Measurements from ENCODE around the gene RECK. TPM values are rescaled to one million over a fixed set of nuclear protein-coding genes. Genes with fewer than 3 reads are reported as not detected.

Gene RECK
- total RNA-seq, 1 experiment from 2014 or later: 11.7 TPM

- Histone ChIP-seq H3K27me3 (ENCODE audit: control insufficient read depth, insufficient read depth, low read length) (no peaks in the 10 kb centered on the region), H3K4me3 (ENCODE audit: insufficient read depth, low read depth, low read length) (no peak overlapping the region), H3K36me3 (replicated peaks; ENCODE audit: control insufficient read depth, insufficient read depth, low read length) (no peaks in the 10 kb centered on the region)
- DNase-seq: no peak
These were observed 1.7 kb upstream of the RECK start for GRCh38 chr9:36035006-36035405.

GRCh38 chr9:36036253-36036779 is 397 bp upstream of the RECK start:
- Histone ChIP-seq H3K4me3 (ENCODE audit: insufficient read depth, low read depth, low read length) (peak overlapping the region; percentile 44), H3K27me3 (ENCODE audit: control insufficient read depth, insufficient read depth, low read length) (no peaks in the 10 kb centered on the region), H3K36me3 (replicated peaks; ENCODE audit: control insufficient read depth, insufficient read depth, low read length) (no peaks in the 10 kb centered on the region)
- no peak for DNase-seq

- H3K36me3 ChIP-seq (replicated peaks; ENCODE audit: control insufficient read depth, insufficient read depth, low read length): no peaks in the 10 kb centered on the region
- no peak for DNase-seq
- no peaks in the 10 kb centered on the region for H3K27me3 ChIP-seq (ENCODE audit: control insufficient read depth, insufficient read depth, low read length)
- H3K4me3 ChIP-seq (ENCODE audit: insufficient read depth, low read depth, low read length): peak overlapping the region; percentile 85
These were observed 923 bp downstream of the RECK start for GRCh38 chr9:36037549-36038122.

- H3K27me3 ChIP-seq (ENCODE audit: control insufficient read depth, insufficient read depth, low read length): no peaks in the 10 kb centered on the region
- H3K4me3 ChIP-seq (ENCODE audit: insufficient read depth, low read depth, low read length): no peak overlapping the region
- no peak for DNase-seq
- H3K36me3 ChIP-seq (replicated peaks; ENCODE audit: control insufficient read depth, insufficient read depth, low read length): no peaks in the 10 kb centered on the region
These were observed 2.4 kb downstream of the RECK start for GRCh38 chr9:36039121-36039520.

GRCh38 chr9:36039696-36040095 is 3.0 kb downstream of the RECK start:
- H3K27me3 ChIP-seq (ENCODE audit: control insufficient read depth, insufficient read depth, low read length): no peaks in the 10 kb centered on the region
- H3K4me3 ChIP-seq (ENCODE audit: insufficient read depth, low read depth, low read length): no peak overlapping the region
- DNase-seq: no peak
- no peaks in the 10 kb centered on the region for H3K36me3 ChIP-seq (replicated peaks; ENCODE audit: control insufficient read depth, insufficient read depth, low read length)

GRCh38 chr9:36040271-36040925 is 3.7 kb downstream of the RECK start:
- DNase-seq: no peak
- H3K27me3 ChIP-seq (ENCODE audit: control insufficient read depth, insufficient read depth, low read length): no peaks in the 10 kb centered on the region
- H3K4me3 ChIP-seq (ENCODE audit: insufficient read depth, low read depth, low read length): no peak overlapping the region
- no peaks in the 10 kb centered on the region for H3K36me3 ChIP-seq (replicated peaks; ENCODE audit: control insufficient read depth, insufficient read depth, low read length)

GRCh38 chr9:36041506-36041905 is 4.8 kb downstream of the RECK start:
- H3K36me3 ChIP-seq (replicated peaks; ENCODE audit: control insufficient read depth, insufficient read depth, low read length): no peaks in the 10 kb centered on the region
- no peak overlapping the region for H3K4me3 ChIP-seq (ENCODE audit: insufficient read depth, low read depth, low read length)
- no peak for DNase-seq
- H3K27me3 ChIP-seq (ENCODE audit: control insufficient read depth, insufficient read depth, low read length): no peaks in the 10 kb centered on the region

- H3K4me3 ChIP-seq (ENCODE audit: insufficient read depth, low read depth, low read length): no peak overlapping the region
- H3K27me3 ChIP-seq (ENCODE audit: control insufficient read depth, insufficient read depth, low read length): no peaks in the 10 kb centered on the region
- H3K36me3 ChIP-seq (replicated peaks; ENCODE audit: control insufficient read depth, insufficient read depth, low read length): no peaks in the 10 kb centered on the region
- DNase-seq: no peak
These were observed 8.9 kb downstream of the RECK start for GRCh38 chr9:36045610-36046009.

- no peaks in the 10 kb centered on the region for H3K36me3 ChIP-seq (replicated peaks; ENCODE audit: control insufficient read depth, insufficient read depth, low read length)
- H3K27me3 ChIP-seq (ENCODE audit: control insufficient read depth, insufficient read depth, low read length): no peaks in the 10 kb centered on the region
- H3K4me3 ChIP-seq (ENCODE audit: insufficient read depth, low read depth, low read length): no peak overlapping the region
- DNase-seq: no peak
These were observed 10.2 kb downstream of the RECK start for GRCh38 chr9:36046923-36047322.

- Histone ChIP-seq H3K4me3 (ENCODE audit: insufficient read depth, low read depth, low read length) (no peak overlapping the region), H3K36me3 (replicated peaks; ENCODE audit: control insufficient read depth, insufficient read depth, low read length) (no peaks in the 10 kb centered on the region), H3K27me3 (ENCODE audit: control insufficient read depth, insufficient read depth, low read length) (no peaks in the 10 kb centered on the region)
- peak; percentile 10 for DNase-seq
These were observed 12.7 kb downstream of the RECK start for GRCh38 chr9:36049408-36049807.

GRCh38 chr9:36050476-36050875 is 13.8 kb downstream of the RECK start:
- no peak for DNase-seq
- H3K27me3 ChIP-seq (ENCODE audit: control insufficient read depth, insufficient read depth, low read length): no peaks in the 10 kb centered on the region

GRCh38 chr9:36051317-36051716 is 14.6 kb downstream of the RECK start:
- no peaks in the 10 kb centered on the region for H3K36me3 ChIP-seq (replicated peaks; ENCODE audit: control insufficient read depth, insufficient read depth, low read length)
- no peak overlapping the region for H3K4me3 ChIP-seq (ENCODE audit: insufficient read depth, low read depth, low read length)
- H3K27me3 ChIP-seq (ENCODE audit: control insufficient read depth, insufficient read depth, low read length): no peaks in the 10 kb centered on the region
- DNase-seq: no peak

More at GRCh38 chr9:36050476-36050875, 13.8 kb downstream of the RECK start:
- no peaks in the 10 kb centered on the region for H3K36me3 ChIP-seq (replicated peaks; ENCODE audit: control insufficient read depth, insufficient read depth, low read length)
- no peak overlapping the region for H3K4me3 ChIP-seq (ENCODE audit: insufficient read depth, low read depth, low read length)

- no peak for DNase-seq
- Histone ChIP-seq H3K36me3 (replicated peaks; ENCODE audit: control insufficient read depth, insufficient read depth, low read length) (no peaks in the 10 kb centered on the region), H3K27me3 (ENCODE audit: control insufficient read depth, insufficient read depth, low read length) (no peaks in the 10 kb centered on the region), H3K4me3 (ENCODE audit: insufficient read depth, low read depth, low read length) (no peak overlapping the region)
These were observed 17.3 kb downstream of the RECK start for GRCh38 chr9:36053971-36054370.

- Histone ChIP-seq H3K27me3 (ENCODE audit: control insufficient read depth, insufficient read depth, low read length) (no peaks in the 10 kb centered on the region), H3K4me3 (ENCODE audit: insufficient read depth, low read depth, low read length) (no peak overlapping the region), H3K36me3 (replicated peaks; ENCODE audit: control insufficient read depth, insufficient read depth, low read length) (no peaks in the 10 kb centered on the region)
- no peak for DNase-seq
These were observed 20.2 kb downstream of the RECK start for GRCh38 chr9:36056896-36057295.

GRCh38 chr9:36063804-36064447 is 27.2 kb downstream of the RECK start:
- Histone ChIP-seq H3K27me3 (ENCODE audit: control insufficient read depth, insufficient read depth, low read length) (no peaks in the 10 kb centered on the region), H3K36me3 (replicated peaks; ENCODE audit: control insufficient read depth, insufficient read depth, low read length) (peaks cover 7% of the 10 kb centered on the region), H3K4me3 (ENCODE audit: insufficient read depth, low read depth, low read length) (no peak overlapping the region)
- DNase-seq: no peak
